HG03460 (cell line): ENCODE results near the gene BUD23.
"Not testable (repeated sequence)": the region's sequence is repeated elsewhere in the genome, so short reads cannot be mapped to it uniquely, and the experiment has no call there.

ENCODE experiments used
- ATAC-seq: cut with Tn5 transposase; IDR thresholded peaks from one replicate; pipeline ENCODE4 v1.9.1; 2021; ENCODE audit not compliant: unreplicated experiment

The BUD23 gene

GRCh38 chr7:73718905-73719805, 35.8 kb downstream of the BUD23 start, which contains the start of gene STX1A:
TSS of gene STX1A (minus strand) at chr7:73719669. CDS start at chr7:73719631, 38 bp downstream.
- peak; percentile 60 for ATAC-seq

- ATAC-seq: peak; percentile 7
Observed at GRCh38 chr7:73719806-73720169, 36.4 kb downstream of the BUD23 start.

GRCh38 chr7:73720443-73720842, 37.0 kb downstream of the BUD23 start:
- not testable (repeated sequence) for ATAC-seq

GRCh38 chr7:73721377-73721817, 38.0 kb downstream of the BUD23 start:
- no peak for ATAC-seq

- not testable (repeated sequence) for ATAC-seq
Observed at GRCh38 chr7:73722182-73722581, 38.8 kb downstream of the BUD23 start.

- ATAC-seq: no peak
Observed at GRCh38 chr7:73722785-73723184, 39.4 kb downstream of the BUD23 start.

GRCh38 chr7:73723813-73724212, 40.4 kb downstream of the BUD23 start:
- no peak for ATAC-seq

GRCh38 chr7:73726083-73726466, 42.7 kb downstream of the BUD23 start:
- peak; percentile 17 for ATAC-seq

- no peak for ATAC-seq
Observed at GRCh38 chr7:73727952-73728351, 44.6 kb downstream of the BUD23 start.

- no peak for ATAC-seq
Observed at GRCh38 chr7:73728551-73728950, 45.2 kb downstream of the BUD23 start.

GRCh38 chr7:73730485-73730884, 47.1 kb downstream of the BUD23 start:
- ATAC-seq: no peak

GRCh38 chr7:73732397-73732796, 49.0 kb downstream of the BUD23 start:
- no peak for ATAC-seq

GRCh38 chr7:73734619-73735527, 51.5 kb downstream of the BUD23 start:
- ATAC-seq: peak; percentile 39

- no peak for ATAC-seq
Observed at GRCh38 chr7:73735528-73735905, 52.1 kb downstream of the BUD23 start.

GRCh38 chr7:73736885-73737284, 53.5 kb downstream of the BUD23 start:
- ATAC-seq: no peak

- ATAC-seq: no peak
Observed at GRCh38 chr7:73737491-73738219, 54.3 kb downstream of the BUD23 start.

GRCh38 chr7:73738220-73738611, 54.8 kb downstream of the BUD23 start:
- peak; percentile 24 for ATAC-seq

- ATAC-seq: peak; percentile 87
Observed at GRCh38 chr7:73738612-73739386, 55.4 kb downstream of the BUD23 start, which contains the start of gene ABHD11. TSS of gene ABHD11 (minus strand) at chr7:73738802. CDS start at chr7:73738770, 32 bp downstream.

- ATAC-seq: no peak
Observed at GRCh38 chr7:73739387-73739767, 56.0 kb downstream of the BUD23 start.

- no peak for ATAC-seq
Observed at GRCh38 chr7:73740212-73740611, 56.8 kb downstream of the BUD23 start.
